GM10266 (cell line): ENCODE results near the gene CLDND1.

Source experiments
- DNase-seq: peaks from one replicate; pipeline ENCODE4 v3.0.0; 2012; ENCODE audit errors: extremely low spot score
- CTCF ChIP-seq: IDR thresholded peaks from 2 replicates; pipeline ENCODE4 v1.5.1; 2012; ENCODE audit warnings: mild to moderate bottlenecking, low read depth; ENCODE audit not compliant: control insufficient read depth, insufficient read depth; ENCODE audit errors: missing control alignments

The CLDND1 gene

DNA sequence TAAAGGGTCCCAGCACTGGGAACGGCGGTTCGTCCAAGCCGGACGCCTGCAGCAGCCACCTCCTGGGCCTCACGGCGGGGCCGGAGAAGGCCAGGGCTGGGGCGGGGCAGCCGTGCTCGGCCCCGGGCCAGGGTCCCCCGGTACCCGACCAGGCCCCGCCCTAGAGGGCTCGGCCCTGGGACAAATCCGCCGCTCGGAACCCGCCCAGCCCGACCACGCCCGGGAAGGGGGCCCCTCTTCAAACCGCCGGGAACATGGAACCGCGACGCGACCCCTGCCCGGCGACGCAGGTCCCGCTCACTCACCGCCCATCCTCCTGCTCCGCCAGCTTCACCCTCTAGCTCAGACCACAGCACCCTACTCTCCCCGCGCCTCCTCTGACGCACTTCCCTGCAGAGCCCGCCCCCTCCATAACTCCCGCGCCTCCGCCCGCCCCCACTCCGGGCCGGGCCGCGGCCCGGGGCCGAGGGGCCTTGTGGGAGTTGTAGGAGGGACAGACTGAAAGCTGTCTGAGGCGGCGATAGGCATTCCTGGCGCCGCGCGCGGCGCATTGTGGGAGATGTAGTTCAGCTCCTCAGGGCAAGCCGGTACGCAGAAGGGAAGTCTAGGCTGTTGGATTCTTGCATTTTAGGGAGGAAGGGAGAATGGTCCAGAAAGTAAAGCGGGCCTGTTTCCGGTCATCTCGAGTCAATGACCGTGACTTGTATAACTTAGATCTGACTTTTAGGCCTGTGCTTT, at the start of gene CLDND1:
TSS of gene CLDND1 (minus strand) at position 359 of the 738 bp plus-strand sequence. CDS start 1,478 bp downstream, outside the sequence.
- peak; percentile 88 for DNase-seq
- no peak for TF ChIP-seq CTCF

DNA sequence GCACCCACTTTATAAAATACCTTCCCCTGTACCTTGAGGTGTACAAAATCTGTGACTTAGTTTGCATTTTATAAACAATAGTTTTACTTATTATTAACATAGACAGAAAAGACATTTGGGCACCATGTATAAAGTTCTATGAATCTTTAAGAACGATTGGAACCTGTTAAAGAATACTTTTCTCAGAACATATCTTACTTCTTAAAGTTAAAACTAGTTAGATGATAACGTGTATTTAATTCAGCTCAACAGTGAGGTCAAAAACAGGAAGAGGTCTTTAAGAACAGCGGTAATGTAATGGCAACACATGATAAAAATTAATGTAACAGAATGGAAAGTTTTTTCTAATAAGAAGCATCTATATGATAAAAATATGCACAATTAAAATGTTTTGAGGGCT, 45.7 kb upstream of the CLDND1 start:
- TF ChIP-seq CTCF: no peak
- no peak for DNase-seq

GRCh38 chr3:98567666-98568270, 45.1 kb upstream of the CLDND1 start:
- no peak for DNase-seq
- TF ChIP-seq CTCF: no peak

DNA sequence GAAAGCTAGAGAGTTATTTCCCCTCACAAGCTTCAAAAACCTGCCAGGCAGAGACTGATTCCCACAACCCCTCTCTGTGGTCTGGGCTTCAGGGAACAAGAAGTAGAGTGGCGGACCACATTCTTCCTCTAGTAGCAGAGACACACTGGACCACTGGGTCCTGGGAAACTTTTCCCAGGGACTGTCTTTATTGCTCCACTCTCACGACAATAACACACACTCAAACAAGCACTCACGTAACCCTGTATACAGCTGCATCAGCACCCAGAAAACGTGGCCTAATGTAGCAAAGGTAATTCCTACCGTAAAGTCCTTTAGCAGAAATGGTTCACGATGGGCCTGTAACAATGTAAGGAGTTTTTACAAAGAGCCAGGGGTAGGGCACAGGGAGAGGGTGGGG, 43.1 kb upstream of the CLDND1 start:
- no peak for DNase-seq
- no peak for TF ChIP-seq CTCF

GRCh38 chr3:98565237-98565643, 42.5 kb upstream of the CLDND1 start:
- no peak for TF ChIP-seq CTCF
- no peak for DNase-seq

GRCh38 chr3:98564282-98565005, 41.7 kb upstream of the CLDND1 start:
- TF ChIP-seq CTCF: no peak
- no peak for DNase-seq

- DNase-seq: no peak
- no peak for TF ChIP-seq CTCF
Measured at GRCh38 chr3:98563661-98564281, 41.1 kb upstream of the CLDND1 start.
